K562 (cell line): ENCODE results near the gene MRNIP. TPM values are rescaled to one million over a fixed set of nuclear protein-coding genes. Genes with fewer than 3 reads are reported as not detected.

Experiments used
- ATAC-seq: fragments of 200-7000 bp; cut with Tn5 transposase; 3 replicates; pipeline ENCODE4 v1.9.1; 2020; ENCODE audit warnings: moderate library complexity
- BruUV-seq: library from RNA; stranded (reverse); fragments of 400-500 nt; replicated peaks from 2 replicates; lab custom pipeline; 2021; lab: Mats Ljungman, UMichigan
- CTCF ChIA-PET: fragments of 300-600 bp; formaldehyde crosslinking; extraction: SDS; loops from one replicate; lab custom pipeline; 2021; ENCODE audit warnings: low intra/inter-chr PET ratio; lab: Yijun Ruan, JAX
- POLR2A ChIA-PET: fragments of 300-600, 350-650 bp; sonication (Branson Sonifier 250); formaldehyde crosslinking; extraction: SDS; loops from one replicate; lab custom pipeline; 2021; ENCODE audit warnings: antibody characterized with exemption, inconsistent platforms; lab: Yijun Ruan, JAX
- DNase-seq, 4 experiments: peaks; one replicate each; pipeline versions ENCODE4 v3.0.0 to v3.0.0-alpha.2; 2011 to 2018; ENCODE audit warnings: low spot score in 3 of 4, mixed read lengths in 3 of 4; ENCODE audit errors: extremely low read depth in 1 of 4
- FAIRE-seq: peaks from 2 replicates; lab custom pipeline; 2011; peaks lifted over from hg19 to GRCh38; lab: Jason Lieb, UNC
- H2AFZ ChIP-seq: 2 replicates; pipeline ENCODE4 v1.6.0; 2011; ENCODE audit warnings: low read depth, low read length, control low read depth, inconsistent platforms
- H3K27ac ChIP-seq: fragments of 200-600 bp; 3 replicates; pipeline ENCODE4 v1.8.0; 2011; ENCODE audit warnings: low read depth, mild to moderate bottlenecking, control low read depth, inconsistent platforms, low read length, moderate library complexity, mixed read lengths; ENCODE audit errors: extremely low read depth
- H3K27me3 ChIP-seq, 2 experiments: fragments of 300-600 bp in 1 of 2; 2 replicates in 1 of 2; 3 replicates in 1 of 2; pipeline versions ENCODE4 v1.6.0 to v1.8.0; 2011; ENCODE audit warnings: inconsistent platforms in 2 of 2, low read length in 2 of 2, mild to moderate bottlenecking in 1 of 2, mixed read lengths in 1 of 2, moderate library complexity in 1 of 2; ENCODE audit not compliant: control insufficient read depth in 2 of 2, insufficient read depth in 2 of 2
- H3K36me3 ChIP-seq: fragments of 300-600 bp; 3 replicates; pipeline ENCODE4 v1.8.0; 2011; ENCODE audit warnings: mild to moderate bottlenecking, low read length, inconsistent platforms; ENCODE audit not compliant: control insufficient read depth, insufficient read depth
- H3K4me1 ChIP-seq, 2 experiments: fragments of 200-600 bp in 1 of 2; replicated peaks in 1 of 2; 2 replicates in 1 of 2; 3 replicates in 1 of 2; pipeline versions ENCODE4 v1.5.1 to v1.8.0; 2011; ENCODE audit warnings: inconsistent platforms in 2 of 2, low read length in 2 of 2, mild to moderate bottlenecking in 1 of 2, mixed read lengths in 1 of 2, moderate library complexity in 1 of 2; ENCODE audit not compliant: control insufficient read depth in 2 of 2, insufficient read depth in 2 of 2
- H3K4me2 ChIP-seq: 2 replicates; pipeline ENCODE4 v1.6.1; 2011; ENCODE audit warnings: low read length, control low read depth, inconsistent platforms, mixed read lengths; ENCODE audit not compliant: insufficient read depth
- H3K4me3 ChIP-seq: fragments of 200-600 bp; sonication (generic), shearing (Covaris generic); 2 replicates; pipeline ENCODE4 v1.5.1; 2016; ENCODE audit warnings: control low read depth, inconsistent platforms
- H3K79me2 ChIP-seq: fragments of 200-600 bp; 3 replicates; pipeline ENCODE4 v1.8.0; 2011; ENCODE audit warnings: low read length, inconsistent platforms; ENCODE audit not compliant: control insufficient read depth, insufficient read depth
- H3K9ac ChIP-seq, 2 experiments: 2 replicates each; pipeline versions ENCODE4 v1.6.0 to v1.6.1; 2011; ENCODE audit warnings: low read depth in 2 of 2, low read length in 2 of 2, control low read depth in 1 of 2, inconsistent platforms in 1 of 2, mild to moderate bottlenecking in 1 of 2, mixed read lengths in 1 of 2; ENCODE audit not compliant: insufficient read depth in 1 of 2
- H3K9me1 ChIP-seq: one replicate; pipeline ENCODE4 v1.6.0; 2011; ENCODE audit warnings: inconsistent platforms, mild to moderate bottlenecking, low read length, moderate library complexity; ENCODE audit not compliant: control insufficient read depth, insufficient read depth
- H3K9me3 ChIP-seq: replicated peaks from 2 replicates; pipeline ENCODE4 v1.5.1; 2011; ENCODE audit warnings: low read depth, low read length, inconsistent platforms; ENCODE audit not compliant: control insufficient read depth, insufficient read depth
- H4K20me1 ChIP-seq: replicated peaks from 2 replicates; pipeline ENCODE4 v1.6.1; 2011; ENCODE audit warnings: low read length, inconsistent platforms, mixed read lengths; ENCODE audit not compliant: control insufficient read depth, insufficient read depth
- CHD2 ChIP-seq: IDR thresholded peaks from 2 replicates; pipeline ENCODE4 v1.6.1; 2011; ENCODE audit warnings: low read depth, low read length
- E2F3 ChIP-seq: fragments of 250-450 bp; sonication (Bioruptor Pico); IDR thresholded peaks from 2 replicates; pipeline ENCODE4 v1.4.0; 2020; ENCODE audit warnings: mild to moderate bottlenecking
- NR1H2 ChIP-seq: sonication (generic); formaldehyde crosslinking; IDR thresholded peaks from 2 replicates; pipeline ENCODE4 v1.4.0; 2020; ENCODE audit warnings: mild to moderate bottlenecking, missing genetic modification reagents
- POLR2AphosphoS2 ChIP-seq: IDR thresholded peaks from 2 replicates; pipeline ENCODE4 v1.6.1; 2012; ENCODE audit warnings: low read length, improper control_type of control experiment
- POLR2AphosphoS5 ChIP-seq: IDR thresholded peaks from 2 replicates; pipeline ENCODE4 v1.6.1; 2011; ENCODE audit warnings: mild to moderate bottlenecking, low read depth, low read length, moderate library complexity; ENCODE audit not compliant: control insufficient read depth, insufficient read depth
- RBFOX2 ChIP-seq: fragments of 200-400 bp; formaldehyde crosslinking; IDR thresholded peaks from 2 replicates; pipeline ENCODE4 v1.6.1; 2017; ENCODE audit warnings: low read depth, mild to moderate bottlenecking, low read length, moderate library complexity
- SUPT5H ChIP-seq: fragments of 450-650 bp; IDR thresholded peaks from 2 replicates; pipeline ENCODE4 v1.6.1; 2016
- ZFP1 ChIP-seq: fragments of 450-650 bp; formaldehyde crosslinking; IDR thresholded peaks from 2 replicates; pipeline ENCODE4 v1.4.0; 2020; ENCODE audit warnings: mild to moderate bottlenecking, mixed read lengths
- ZNF124 ChIP-seq: sonication (generic); formaldehyde crosslinking; IDR thresholded peaks from 2 replicates; pipeline ENCODE4 v1.8.1; 2022; ENCODE audit warnings: missing genetic modification reagents
- ZNF668 ChIP-seq: fragments of 250-450 bp; sonication (Bioruptor Pico); IDR thresholded peaks from 2 replicates; pipeline ENCODE4 v1.8.0; 2022; ENCODE audit warnings: mild to moderate bottlenecking, inconsistent platforms
- WGBS: fragments of 100-300 bp; shearing (Covaris generic); methylation state at CpG from one replicate; pipeline ENCODE4 v1.1.6; 2016; ENCODE audit warnings: low coverage, mixed read lengths; ENCODE audit not compliant: insufficient coverage; ENCODE audit errors: missing lambda C conversion rate; 5-methylcytosine and 5-hydroxymethylcytosine counted together
- in situ Hi-C: fragments of 300-500 bp; cut with MboI; formaldehyde crosslinking; loops from 4 replicates; pipeline ENCODE4 v1.15.0; 2018; ENCODE audit warnings: inconsistent platforms, mixed read lengths
- intact Hi-C: fragments of 100-400 bp; cut with micrococcal nuclease; formaldehyde crosslinking; loops from 2 replicates; pipeline ENCODE4 v1.14.2; 2022
- polyA plus RNA-seq, 8 experiments: library from polyadenylated mRNA; depleted of rRNA in 4 of 8; stranded (reverse) in 5 of 8; unstranded in 3 of 8; fragments of >200 nt; fragmentation: Nextera tagmentation in 2 of 8; fragmentation: Illumina TruSeq in 1 of 8; extraction: Ambion mirVana in 2 of 8; extraction: Trizol in 1 of 8; gene quantifications; 2 replicates each; pipeline versions ENCODE4 v1.2.1 to v1.2.3, GENCODE V29; 2011 to 2014; ENCODE audit warnings: inconsistent platforms in 1 of 8, missing spikeins in 1 of 8
- total RNA-seq, 7 experiments: library from RNA; depleted of rRNA in 6 of 7; stranded (reverse); fragments of >200 nt in 6 of 7; fragmentation: Illumina TruSeq in 2 of 7; extraction: Trizol in 2 of 7; gene quantifications; 2 replicates each; pipeline versions ENCODE4 v1.2.1 to v1.2.3, GENCODE V29; 2011 to 2021; ENCODE audit warnings: low replicate concordance in 1 of 7
- TF ChIP-seq, protein P1 (sequence below): fragments of 450-650 bp; IDR thresholded peaks from 2 replicates; pipeline ENCODE4 v1.6.1; 2017; ENCODE audit warnings: antibody characterized with exemption
- TF ChIP-seq, protein P2 (sequence below), 2 experiments: fragments of 450-650 bp in 1 of 2; IDR thresholded peaks; 2 replicates each; pipeline ENCODE4 v1.6.1; 2011 to 2017; ENCODE audit warnings: low read depth in 2 of 2, antibody characterized with exemption in 1 of 2, borderline replicate concordance in 1 of 2, low read length in 1 of 2, mild to moderate bottlenecking in 1 of 2, mixed read lengths in 1 of 2; ENCODE audit not compliant: control insufficient read depth in 1 of 2

Gene MRNIP
- total and polyA plus RNA-seq, 9 of the 15 experiments (the other 6 are each of a cell fraction or from before 2014, with no cell fraction given): 3.6 to 39.0 (median 16.8) TPM

DNA sequence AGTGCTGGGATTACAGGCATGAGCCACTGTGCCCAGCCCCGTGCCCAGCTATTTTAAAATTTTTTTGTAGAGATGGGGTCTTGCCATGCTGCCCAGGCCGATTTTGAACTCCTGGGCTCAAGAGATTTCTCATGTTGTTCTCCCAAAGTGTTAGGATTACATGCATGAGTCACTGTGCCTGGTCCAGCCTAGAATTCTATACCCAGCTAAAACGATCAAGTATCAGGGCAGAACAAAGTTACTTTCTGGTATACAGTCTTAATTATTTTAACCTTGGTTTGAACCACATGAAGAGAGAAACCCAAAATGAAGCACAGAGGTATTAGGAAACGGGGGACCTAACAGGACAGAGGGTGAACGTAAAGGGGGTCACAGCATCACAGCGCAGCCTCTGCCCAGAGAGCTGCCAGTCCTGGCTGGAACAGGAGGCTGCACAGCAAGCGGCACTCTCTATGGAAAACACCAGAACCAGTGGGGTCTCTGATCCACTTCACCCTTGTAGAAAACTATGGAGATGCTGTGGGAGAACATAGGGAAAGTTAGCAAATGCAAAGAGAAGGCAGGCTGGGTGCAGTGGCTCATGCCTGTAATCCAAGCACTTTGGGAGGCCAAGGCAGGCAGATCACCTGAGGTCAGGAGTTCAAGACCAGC is 27.7 kb downstream of the MRNIP start:
- Histone ChIP-seq H3K36me3 (peaks cover 81% of the 10 kb centered on the region), H3K4me2 (no peak overlapping the region), H3K27me3 (no peaks in the 10 kb centered on the region), H3K4me3 (no peak overlapping the region), H3K9ac (no peak overlapping the region), H3K9me1 (peaks cover 6% of the 10 kb centered on the region), H3K9me3 (no peaks in the 10 kb centered on the region), H4K20me1 (no peaks in the 10 kb centered on the region; the same call in 1 of the 2 replicates), H2AFZ (no peak overlapping the region), H3K27ac (no peak overlapping the region), H3K79me2 (no peaks in the 10 kb centered on the region; the same call in 1 of the 3 replicates), H3K4me1 (peaks cover 0 to 6% of the 10 kb centered on the region in 2 experiments; a peak in 1 of 5 replicates)
- WGBS: 98% methylated on average over 6 of the region's 7 CpGs
- CTCF ChIA-PET: no interaction called here
- POLR2A ChIA-PET: interaction anchor here (0.7 to 3.9 kb wide), 7 partner anchors 9 to 98 kb away, joined by 3 to 15 read pairs (median 3); partner anchors contain the start of genes MAML1 and SQSTM1
- DNase-seq (no peak), FAIRE-seq (no peak), ATAC-seq (no peak)
- BruUV-seq: no TSS peak
- no peak for TF ChIP-seq ZNF124 (CRISPR knock-in tag)
- TF ChIP-seq, protein P1, sequence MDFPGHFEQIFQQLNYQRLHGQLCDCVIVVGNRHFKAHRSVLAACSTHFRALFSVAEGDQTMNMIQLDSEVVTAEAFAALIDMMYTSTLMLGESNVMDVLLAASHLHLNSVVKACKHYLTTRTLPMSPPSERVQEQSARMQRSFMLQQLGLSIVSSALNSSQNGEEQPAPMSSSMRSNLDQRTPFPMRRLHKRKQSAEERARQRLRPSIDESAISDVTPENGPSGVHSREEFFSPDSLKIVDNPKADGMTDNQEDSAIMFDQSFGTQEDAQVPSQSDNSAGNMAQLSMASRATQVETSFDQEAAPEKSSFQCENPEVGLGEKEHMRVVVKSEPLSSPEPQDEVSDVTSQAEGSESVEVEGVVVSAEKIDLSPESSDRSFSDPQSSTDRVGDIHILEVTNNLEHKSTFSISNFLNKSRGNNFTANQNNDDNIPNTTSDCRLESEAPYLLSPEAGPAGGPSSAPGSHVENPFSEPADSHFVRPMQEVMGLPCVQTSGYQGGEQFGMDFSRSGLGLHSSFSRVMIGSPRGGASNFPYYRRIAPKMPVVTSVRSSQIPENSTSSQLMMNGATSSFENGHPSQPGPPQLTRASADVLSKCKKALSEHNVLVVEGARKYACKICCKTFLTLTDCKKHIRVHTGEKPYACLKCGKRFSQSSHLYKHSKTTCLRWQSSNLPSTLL: no peak
- TF ChIP-seq POLR2AphosphoS2: peak; percentile 85; the same call in 1 of the 2 replicates
- TF ChIP-seq, protein P2, sequence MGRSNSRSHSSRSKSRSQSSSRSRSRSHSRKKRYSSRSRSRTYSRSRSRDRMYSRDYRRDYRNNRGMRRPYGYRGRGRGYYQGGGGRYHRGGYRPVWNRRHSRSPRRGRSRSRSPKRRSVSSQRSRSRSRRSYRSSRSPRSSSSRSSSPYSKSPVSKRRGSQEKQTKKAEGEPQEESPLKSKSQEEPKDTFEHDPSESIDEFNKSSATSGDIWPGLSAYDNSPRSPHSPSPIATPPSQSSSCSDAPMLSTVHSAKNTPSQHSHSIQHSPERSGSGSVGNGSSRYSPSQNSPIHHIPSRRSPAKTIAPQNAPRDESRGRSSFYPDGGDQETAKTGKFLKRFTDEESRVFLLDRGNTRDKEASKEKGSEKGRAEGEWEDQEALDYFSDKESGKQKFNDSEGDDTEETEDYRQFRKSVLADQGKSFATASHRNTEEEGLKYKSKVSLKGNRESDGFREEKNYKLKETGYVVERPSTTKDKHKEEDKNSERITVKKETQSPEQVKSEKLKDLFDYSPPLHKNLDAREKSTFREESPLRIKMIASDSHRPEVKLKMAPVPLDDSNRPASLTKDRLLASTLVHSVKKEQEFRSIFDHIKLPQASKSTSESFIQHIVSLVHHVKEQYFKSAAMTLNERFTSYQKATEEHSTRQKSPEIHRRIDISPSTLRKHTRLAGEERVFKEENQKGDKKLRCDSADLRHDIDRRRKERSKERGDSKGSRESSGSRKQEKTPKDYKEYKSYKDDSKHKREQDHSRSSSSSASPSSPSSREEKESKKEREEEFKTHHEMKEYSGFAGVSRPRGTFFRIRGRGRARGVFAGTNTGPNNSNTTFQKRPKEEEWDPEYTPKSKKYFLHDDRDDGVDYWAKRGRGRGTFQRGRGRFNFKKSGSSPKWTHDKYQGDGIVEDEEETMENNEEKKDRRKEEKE (IDR thresholded peaks at IDR 0.05; ENCODE audit: borderline replicate concordance in 1 of 2, control insufficient read depth in 1 of 2, low read depth in 2 of 2, low read length in 1 of 2): no peak
- 0 out of 2 replicates have a peak, but pooled peaks have one; percentile 22 for TF ChIP-seq RBFOX2
- 0 out of 2 replicates have a peak, but pooled peaks have one; percentile 37 for TF ChIP-seq ZFP1 (CRISPR knock-in tag)
- TF ChIP-seq SUPT5H: peak; percentile 21; the same call in 1 of the 2 replicates
- TF ChIP-seq NR1H2: no peak
- no peak for TF ChIP-seq E2F3 (CRISPR knock-in tag)
- peak; percentile 3; the same call in 1 of the 2 replicates for TF ChIP-seq POLR2AphosphoS5
- no peak for TF ChIP-seq CHD2
- no peak for TF ChIP-seq ZNF668 (CRISPR knock-in tag)
- intact Hi-C loops (no loop called here), in situ Hi-C loops (no loop called here)
